A673 (cell line): ENCODE data around the gene GAPDH. TPM values are rescaled to one million over a fixed set of nuclear protein-coding genes. Genes with fewer than 3 reads are reported as not detected.

Source experiments
- BruUV-seq: library from RNA; stranded (reverse); fragments of 400-500 nt; replicated peaks from 2 replicates; lab custom pipeline; 2021; lab: Mats Ljungman, UMichigan
- CTCF ChIA-PET: fragments of 300-600 bp; sonication (Branson Sonifier 250); formaldehyde crosslinking; loops from one replicate; lab custom pipeline; 2022; ENCODE audit warnings: antibody characterized with exemption; lab: Charles Lee
- POLR2A ChIA-PET: fragments of 300-600 bp; sonication (Branson Sonifier 250); formaldehyde crosslinking; loops from one replicate; lab custom pipeline; 2022; ENCODE audit warnings: antibody characterized with exemption; ENCODE audit not compliant: low non-redundant PET; lab: Charles Lee
- DNase-seq: peaks from one replicate; pipeline ENCODE4 v3.0.0-alpha.2; 2015; ENCODE audit warnings: low spot score
- H3K27ac ChIP-seq: fragments of 200-600 bp; sonication (generic); 2 replicates; pipeline ENCODE4 v1.5.1; 2016; ENCODE audit warnings: mixed run types, low read depth, mild to moderate bottlenecking, mixed read lengths, antibody characterized with exemption, low read length; ENCODE audit not compliant: poor library complexity, severe bottlenecking
- H3K27me3 ChIP-seq: fragments of 200-600 bp; sonication (generic); replicated peaks from 2 replicates; pipeline ENCODE4 v1.6.1; 2017; ENCODE audit warnings: mixed run types, low read depth, mild to moderate bottlenecking, mixed read lengths, antibody characterized with exemption, low read length; ENCODE audit not compliant: insufficient read depth, poor library complexity
- H3K36me3 ChIP-seq: fragments of 200-600 bp; sonication (generic); 2 replicates; pipeline ENCODE4 v1.6.1; 2016; ENCODE audit warnings: mixed run types, mild to moderate bottlenecking, mixed read lengths, antibody characterized with exemption, low read length; ENCODE audit not compliant: insufficient read depth, poor library complexity, severe bottlenecking
- H3K4me1 ChIP-seq: fragments of 200-600 bp; sonication (generic); 2 replicates; pipeline ENCODE4 v1.6.1; 2017; ENCODE audit warnings: mixed run types, mild to moderate bottlenecking, mixed read lengths, antibody characterized with exemption, low read length; ENCODE audit not compliant: insufficient read depth, poor library complexity, severe bottlenecking
- H3K4me3 ChIP-seq: fragments of 200-600 bp; sonication (generic); 2 replicates; pipeline ENCODE4 v1.5.1; 2016; ENCODE audit warnings: low read depth, mixed run types, mild to moderate bottlenecking, mixed read lengths, low read length; ENCODE audit not compliant: poor library complexity, severe bottlenecking
- H3K9me3 ChIP-seq: fragments of 200-600 bp; sonication (generic); 2 replicates; pipeline ENCODE4 v1.6.1; 2016; ENCODE audit warnings: mixed run types, low read depth, mild to moderate bottlenecking, mixed read lengths, antibody characterized with exemption, low read length; ENCODE audit not compliant: poor library complexity, severe bottlenecking
- CTCF ChIP-seq: fragments of 300-800, 200-600 bp; sonication (generic); conservative IDR thresholded peaks from 2 replicates; pipeline ENCODE4 v1.5.1; 2017; ENCODE audit warnings: low read depth, mild to moderate bottlenecking, antibody characterized with exemption, low read length, moderate library complexity, mixed read lengths
- EZH2 ChIP-seq: fragments of 200-600 bp; sonication (generic); IDR thresholded peaks from 2 replicates; pipeline ENCODE4 v1.6.1; 2017; ENCODE audit warnings: borderline replicate concordance, low read depth, mild to moderate bottlenecking, mixed read lengths, antibody characterized with exemption, low read length; ENCODE audit not compliant: poor library complexity, severe bottlenecking
- intact Hi-C: fragments of 100-400 bp; cut with micrococcal nuclease; formaldehyde crosslinking; loops from one replicate; pipeline ENCODE4 v1.10.0; 2022; ENCODE audit not compliant: unreplicated experiment
- total RNA-seq: library from RNA; stranded (reverse); gene quantifications from 2 replicates; pipeline ENCODE4 v1.2.3, GENCODE V29; 2021

The GAPDH gene
- total RNA-seq, 1 experiment from 2014 or later = 5,657 TPM

GRCh38 chr12:6573001-6573400 lies 38.7 kb downstream of the GAPDH start:
- no peak for DNase-seq
- intact Hi-C loops = no loop called here
- Histone ChIP-seq H3K27me3 (no peaks in the 10 kb centered on the region), H3K9me3 (no peaks in the 10 kb centered on the region), H3K4me3 (no peak overlapping the region), H3K27ac (no peak overlapping the region), H3K4me1 (no peaks in the 10 kb centered on the region), H3K36me3 (peaks cover 83% of the 10 kb centered on the region)
- BruUV-seq = no TSS peak
- TF ChIP-seq CTCF = no peak
- TF ChIP-seq EZH2 = no peak
- POLR2A ChIA-PET = no interaction called here
- CTCF ChIA-PET = no interaction called here

GRCh38 chr12:6574576-6575295 lies 40.4 kb downstream of the GAPDH start:
- BruUV-seq = no TSS peak
- TF ChIP-seq EZH2 (no peak), CTCF (no peak)
- intact Hi-C loops = no loop called here
- Histone ChIP-seq H3K4me1 (no peaks in the 10 kb centered on the region), H3K27me3 (no peaks in the 10 kb centered on the region), H3K9me3 (no peaks in the 10 kb centered on the region), H3K36me3 (peaks cover 92% of the 10 kb centered on the region), H3K4me3 (no peak overlapping the region), H3K27ac (no peak overlapping the region)
- ChIA-PET POLR2A (no interaction called here), CTCF (no interaction called here)
- no peak for DNase-seq

GRCh38 chr12:6575648-6576047 lies 41.3 kb downstream of the GAPDH start:
- Histone ChIP-seq H3K27me3 (no peaks in the 10 kb centered on the region), H3K9me3 (no peaks in the 10 kb centered on the region), H3K36me3 (peaks cover 92% of the 10 kb centered on the region), H3K4me3 (no peak overlapping the region), H3K4me1 (no peaks in the 10 kb centered on the region), H3K27ac (no peak overlapping the region)
- BruUV-seq = no TSS peak
- no peak for DNase-seq
- no peak for TF ChIP-seq EZH2
- no peak for TF ChIP-seq CTCF
- ChIA-PET POLR2A (no interaction called here), CTCF (no interaction called here)
- intact Hi-C loops = no loop called here
